SKM-1 treated with dmso at 0.1 percent for 144 hours (cell line): ENCODE results near the gene SOHLH2.

Experiments used
- DNase-seq: peaks from one replicate; lab custom pipeline; 2025; ENCODE audit not compliant: unreplicated experiment; lab: John Stamatoyannopoulos, UW

The SOHLH2 gene

DNA sequence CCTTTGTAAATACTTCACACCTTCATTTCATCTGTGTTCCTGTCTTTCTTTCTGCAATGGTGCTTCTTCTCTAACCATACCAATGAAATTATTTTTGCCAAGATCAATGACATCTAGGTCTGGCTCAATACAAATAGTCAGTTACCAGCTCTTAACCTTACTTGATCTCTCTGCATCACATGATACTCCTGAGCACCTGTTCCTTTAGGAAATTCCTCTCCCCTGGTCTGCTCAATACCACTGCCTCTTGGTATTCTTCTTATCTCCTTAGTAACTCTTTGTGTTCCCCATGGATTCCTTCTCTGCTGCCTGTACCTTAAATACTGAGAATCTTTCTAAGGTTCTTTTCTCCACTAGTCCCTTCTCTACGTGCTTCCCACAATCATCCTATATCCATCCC lies 25.9 kb downstream of the SOHLH2 start:
- DNase-seq, result no peak

DNA sequence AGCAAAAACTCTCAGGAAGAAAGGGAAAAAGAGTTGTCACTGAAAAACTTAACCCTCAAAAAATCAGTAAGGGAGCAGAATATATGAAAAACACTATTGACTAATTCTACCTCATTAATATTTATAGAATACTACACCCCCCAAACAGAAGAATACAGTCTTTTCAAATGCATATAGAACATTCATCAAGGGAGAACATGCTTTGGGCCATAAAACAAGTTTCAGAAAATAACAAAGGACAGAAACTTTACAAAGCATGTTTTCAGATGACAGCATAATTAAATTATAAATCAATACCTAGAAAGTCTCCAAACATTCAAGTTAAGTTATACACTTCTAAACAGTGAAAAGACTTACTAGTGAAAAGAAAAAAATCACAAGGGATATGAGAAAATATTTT lies 30.5 kb downstream of the SOHLH2 start:
- no peak for DNase-seq

DNA sequence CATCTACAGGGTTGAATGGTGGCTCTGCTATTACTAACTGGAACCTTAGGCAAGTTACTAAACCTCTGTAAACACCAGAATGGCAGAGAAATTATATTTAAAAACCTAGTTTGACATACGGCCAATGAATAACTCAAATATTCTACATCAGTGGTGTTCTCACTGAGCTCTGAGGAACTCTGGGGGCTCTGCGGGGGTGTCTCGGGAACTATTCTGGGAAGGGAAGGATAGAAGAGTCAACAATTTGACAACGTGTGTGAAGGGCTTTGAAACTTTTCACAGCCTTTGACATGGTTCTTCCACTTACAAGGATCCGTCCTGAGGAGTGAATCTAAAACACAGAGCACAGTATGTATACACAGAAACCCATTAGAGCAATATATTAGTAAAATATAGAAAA lies 38.7 kb downstream of the SOHLH2 start:
- no peak for DNase-seq

GRCh38 chr13:36174923-36175322 lies 39.4 kb downstream of the SOHLH2 start:
- no peak for DNase-seq

DNA sequence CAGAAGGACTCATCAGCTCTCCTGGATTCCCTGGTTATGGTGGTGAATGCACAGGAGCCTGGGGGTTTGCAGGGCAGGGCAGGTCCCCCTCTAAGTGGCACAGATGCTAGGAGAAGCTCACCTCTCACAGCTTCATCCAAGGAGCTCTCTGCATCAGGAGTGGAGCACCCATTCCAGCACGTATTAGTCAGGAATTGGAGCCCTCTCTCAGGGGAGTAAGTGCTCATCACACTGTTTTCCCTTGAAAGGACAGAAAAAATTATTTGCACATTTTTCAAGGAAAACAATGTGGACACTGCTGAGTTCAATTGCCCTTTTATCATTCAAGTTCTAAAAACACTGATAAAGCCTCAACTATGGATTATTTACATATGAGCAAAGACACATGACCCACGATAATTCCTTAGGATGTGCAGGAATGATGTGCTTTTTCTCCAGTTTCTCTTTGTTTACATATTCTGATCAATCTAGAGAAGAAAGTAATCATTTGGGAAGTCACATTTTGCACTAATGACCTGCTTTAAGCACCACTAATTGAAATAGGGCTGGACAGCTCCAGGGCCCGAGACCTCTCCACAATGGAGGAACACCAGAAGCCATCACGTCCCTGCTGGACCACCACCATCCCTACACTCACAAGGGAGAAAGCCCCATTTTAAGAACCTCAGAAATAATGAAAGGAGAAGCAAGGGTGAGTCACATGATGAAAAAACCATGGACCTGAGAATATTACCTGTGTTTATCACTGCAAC lies 40.6 kb downstream of the SOHLH2 start:
- DNase-seq, result no peak

- no peak for DNase-seq
Measured at GRCh38 chr13:36166046-36166445, 48.3 kb downstream of the SOHLH2 start.

DNA sequence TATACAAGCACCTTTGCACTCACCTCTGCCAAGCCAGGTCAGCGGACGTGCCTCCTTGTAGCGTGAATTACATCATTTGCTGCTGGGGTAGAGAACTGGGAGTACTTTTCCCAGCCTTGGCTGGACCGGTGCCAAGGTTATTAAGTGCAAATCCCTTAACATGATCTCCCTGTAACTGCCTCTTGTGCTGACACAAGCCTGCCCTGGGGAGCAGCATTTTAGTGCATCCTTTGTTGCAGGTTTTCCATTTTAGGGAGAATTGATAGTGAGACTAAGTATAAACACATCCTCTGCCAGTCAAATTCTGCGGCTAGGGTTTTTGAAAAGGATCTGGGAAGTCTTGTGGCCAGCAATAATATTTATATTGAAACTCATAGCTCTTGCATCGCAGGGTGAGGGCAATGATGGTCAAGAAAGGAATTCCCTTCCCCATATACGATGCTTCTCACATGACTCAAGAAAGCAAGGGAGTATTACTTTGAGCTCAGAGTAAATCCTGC lies 50.5 kb downstream of the SOHLH2 start:
- DNase-seq, result no peak

DNA sequence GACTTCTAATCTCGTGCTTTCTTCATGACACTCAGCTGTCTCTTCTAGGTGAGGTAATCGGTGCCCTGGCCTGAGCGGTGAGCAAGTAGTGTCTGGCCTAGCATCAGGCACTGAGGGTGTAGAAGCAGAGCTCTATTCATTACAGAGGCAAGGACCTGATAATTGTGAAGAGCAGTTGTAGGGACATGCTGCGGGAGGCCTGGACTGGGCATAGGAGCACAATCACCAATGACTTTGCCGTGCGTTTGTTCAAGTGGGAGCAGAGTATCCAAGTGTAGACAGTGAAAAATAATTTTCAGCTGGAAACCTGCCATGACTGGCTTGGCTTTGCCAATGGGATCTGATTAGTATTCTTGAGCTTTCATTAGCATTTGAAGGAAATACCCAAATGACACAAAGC lies 51.1 kb downstream of the SOHLH2 start:
- no peak for DNase-seq

GRCh38 chr13:36160297-36160696 lies 54.1 kb downstream of the SOHLH2 start:
- DNase-seq, result no peak

DNA sequence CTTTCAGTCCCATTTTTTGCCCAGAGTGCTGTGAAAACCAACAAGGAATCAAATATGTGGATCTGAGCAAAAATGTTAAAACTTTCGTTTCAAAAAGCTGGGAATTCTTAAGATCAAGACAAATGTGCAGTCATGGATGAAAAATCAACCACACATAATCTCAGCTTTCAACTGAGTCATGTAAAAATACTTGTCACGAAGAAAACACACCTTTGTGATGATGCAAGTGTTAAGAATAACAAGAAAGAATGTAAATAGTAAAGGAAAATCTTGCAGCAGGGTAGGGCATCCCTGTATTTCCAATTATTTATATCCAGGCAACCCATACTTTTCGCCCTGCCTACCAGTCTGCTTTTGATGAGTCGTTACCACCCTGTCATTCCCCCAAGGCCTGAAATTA lies 55.7 kb downstream of the SOHLH2 start:
- DNase-seq, result no peak

GRCh38 chr13:36157480-36157879 lies 56.9 kb downstream of the SOHLH2 start:
- no peak for DNase-seq

- DNase-seq, result no peak
Measured at GRCh38 chr13:36154567-36155291, 59.6 kb downstream of the SOHLH2 start.

GRCh38 chr13:36151591-36151990 lies 62.8 kb downstream of the SOHLH2 start:
- DNase-seq, result no peak

- no peak for DNase-seq
Measured at GRCh38 chr13:36148446-36148845, 65.9 kb downstream of the SOHLH2 start.

GRCh38 chr13:36147330-36147729 lies 67.0 kb downstream of the SOHLH2 start:
- no peak for DNase-seq

DNA sequence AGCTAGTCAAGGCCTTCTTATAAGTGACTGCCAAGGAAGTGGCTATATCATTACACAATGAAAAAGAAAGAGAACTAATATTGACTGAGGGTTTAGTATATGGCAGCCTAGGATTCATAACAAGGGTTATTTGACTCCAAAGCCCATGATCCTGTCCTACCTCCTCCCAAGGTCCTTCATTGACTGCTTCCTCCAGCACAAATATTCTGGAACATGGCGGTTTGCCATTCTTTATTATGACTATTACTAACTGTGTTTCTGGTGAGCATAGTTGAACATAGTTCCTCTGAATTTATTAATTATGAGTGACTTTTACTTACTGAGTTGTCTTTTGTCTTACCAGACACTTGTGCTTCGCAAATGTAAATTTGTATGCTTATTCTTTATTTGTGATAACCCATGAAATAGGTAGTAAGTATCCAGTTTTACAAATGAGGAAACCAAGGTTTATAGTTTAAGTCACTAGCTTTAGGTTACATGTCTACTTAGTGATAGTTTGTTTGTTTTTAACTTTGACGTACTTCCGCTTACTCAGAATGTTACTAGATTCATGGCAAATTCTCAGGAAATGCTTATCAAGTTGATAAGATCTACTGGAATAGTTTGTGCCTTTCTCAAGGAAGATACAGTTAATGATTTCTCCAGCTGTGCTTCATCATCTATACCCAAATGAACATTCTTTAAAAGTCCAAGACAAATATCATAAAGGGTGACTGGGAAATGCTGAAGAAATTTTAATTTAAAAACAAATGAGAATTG lies 67.7 kb downstream of the SOHLH2 start:
- DNase-seq, result no peak

DNA sequence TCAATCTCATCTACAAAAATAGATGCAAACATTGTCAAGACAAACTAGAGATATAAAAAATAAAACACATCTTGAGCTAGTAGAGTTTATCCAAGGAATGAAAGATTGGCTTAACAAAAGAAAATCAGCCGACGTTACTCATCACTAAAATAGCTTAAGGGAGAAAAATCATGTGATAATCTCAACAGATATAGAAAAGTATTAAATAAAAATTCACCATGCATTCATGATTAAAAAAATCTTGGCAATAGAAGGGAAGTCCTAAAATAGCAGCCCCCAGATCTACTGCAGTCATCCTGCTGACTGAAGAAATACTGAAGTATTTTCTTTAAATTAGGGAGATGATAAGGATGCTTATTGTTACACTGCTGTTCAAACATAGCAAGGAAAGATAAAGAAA lies 70.6 kb downstream of the SOHLH2 start:
- DNase-seq, result no peak

- DNase-seq, result no peak
Measured at GRCh38 chr13:36142735-36143134, 71.6 kb downstream of the SOHLH2 start.

DNA sequence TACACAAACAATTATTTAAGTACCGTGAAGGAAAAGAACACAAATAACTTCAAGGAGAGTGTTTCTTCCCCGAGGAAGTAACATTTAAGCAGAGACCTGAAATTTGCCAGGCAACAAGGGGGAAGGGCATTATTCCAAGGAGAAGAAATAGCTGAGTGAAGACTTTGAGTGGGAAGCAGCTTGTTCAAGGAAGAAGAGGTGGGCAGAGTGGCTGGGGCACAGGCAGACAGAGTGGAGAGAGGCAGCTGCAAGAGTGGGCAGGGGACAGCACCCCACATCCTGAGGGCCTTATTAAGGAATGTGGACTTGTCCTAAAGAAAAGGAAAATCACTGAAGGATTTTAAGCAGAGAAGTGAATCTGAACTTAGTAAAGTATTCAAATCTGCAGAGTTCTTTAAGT lies 78.5 kb downstream of the SOHLH2 start:
- no peak for DNase-seq

DNA sequence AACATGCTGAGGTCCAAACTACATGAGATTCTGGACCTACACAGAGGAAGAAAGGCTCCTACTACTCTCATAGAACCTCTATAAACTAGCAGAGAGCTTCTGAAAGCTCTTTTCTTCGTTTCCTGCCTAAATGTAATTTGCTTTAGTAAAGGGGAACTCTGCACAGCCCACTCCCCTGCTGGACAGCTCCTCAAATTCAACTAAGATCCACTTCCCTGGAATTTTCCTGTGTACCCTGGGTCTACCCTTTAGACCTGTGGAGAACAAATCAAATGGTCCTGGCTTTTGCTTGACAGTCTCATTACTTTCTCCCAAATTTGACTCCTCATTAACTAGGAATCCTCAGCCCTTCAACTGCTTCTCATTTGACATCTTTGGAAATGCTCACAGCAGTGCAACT lies 79.7 kb downstream of the SOHLH2 start:
- DNase-seq, result no peak

GRCh38 chr13:36133950-36134626 lies 80.3 kb downstream of the SOHLH2 start:
- no peak for DNase-seq
